KBM-7 (cell line): ENCODE results near the gene SLC39A10.

Experiments used
- DNase-seq: peaks from one replicate; pipeline ENCODE4 v3.0.0-alpha.2; 2015
- in situ Hi-C: fragments of 300-500 bp; cut with MboI; formaldehyde crosslinking; loops from 2 replicates; pipeline ENCODE4 v1.14.3; 2020; ENCODE audit warnings: low sequenced_read_pairs, low pct_unique_long_range_greater_than_20kb, mixed read lengths

The SLC39A10 gene, protein sequence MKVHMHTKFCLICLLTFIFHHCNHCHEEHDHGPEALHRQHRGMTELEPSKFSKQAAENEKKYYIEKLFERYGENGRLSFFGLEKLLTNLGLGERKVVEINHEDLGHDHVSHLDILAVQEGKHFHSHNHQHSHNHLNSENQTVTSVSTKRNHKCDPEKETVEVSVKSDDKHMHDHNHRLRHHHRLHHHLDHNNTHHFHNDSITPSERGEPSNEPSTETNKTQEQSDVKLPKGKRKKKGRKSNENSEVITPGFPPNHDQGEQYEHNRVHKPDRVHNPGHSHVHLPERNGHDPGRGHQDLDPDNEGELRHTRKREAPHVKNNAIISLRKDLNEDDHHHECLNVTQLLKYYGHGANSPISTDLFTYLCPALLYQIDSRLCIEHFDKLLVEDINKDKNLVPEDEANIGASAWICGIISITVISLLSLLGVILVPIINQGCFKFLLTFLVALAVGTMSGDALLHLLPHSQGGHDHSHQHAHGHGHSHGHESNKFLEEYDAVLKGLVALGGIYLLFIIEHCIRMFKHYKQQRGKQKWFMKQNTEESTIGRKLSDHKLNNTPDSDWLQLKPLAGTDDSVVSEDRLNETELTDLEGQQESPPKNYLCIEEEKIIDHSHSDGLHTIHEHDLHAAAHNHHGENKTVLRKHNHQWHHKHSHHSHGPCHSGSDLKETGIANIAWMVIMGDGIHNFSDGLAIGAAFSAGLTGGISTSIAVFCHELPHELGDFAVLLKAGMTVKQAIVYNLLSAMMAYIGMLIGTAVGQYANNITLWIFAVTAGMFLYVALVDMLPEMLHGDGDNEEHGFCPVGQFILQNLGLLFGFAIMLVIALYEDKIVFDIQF

DNA sequence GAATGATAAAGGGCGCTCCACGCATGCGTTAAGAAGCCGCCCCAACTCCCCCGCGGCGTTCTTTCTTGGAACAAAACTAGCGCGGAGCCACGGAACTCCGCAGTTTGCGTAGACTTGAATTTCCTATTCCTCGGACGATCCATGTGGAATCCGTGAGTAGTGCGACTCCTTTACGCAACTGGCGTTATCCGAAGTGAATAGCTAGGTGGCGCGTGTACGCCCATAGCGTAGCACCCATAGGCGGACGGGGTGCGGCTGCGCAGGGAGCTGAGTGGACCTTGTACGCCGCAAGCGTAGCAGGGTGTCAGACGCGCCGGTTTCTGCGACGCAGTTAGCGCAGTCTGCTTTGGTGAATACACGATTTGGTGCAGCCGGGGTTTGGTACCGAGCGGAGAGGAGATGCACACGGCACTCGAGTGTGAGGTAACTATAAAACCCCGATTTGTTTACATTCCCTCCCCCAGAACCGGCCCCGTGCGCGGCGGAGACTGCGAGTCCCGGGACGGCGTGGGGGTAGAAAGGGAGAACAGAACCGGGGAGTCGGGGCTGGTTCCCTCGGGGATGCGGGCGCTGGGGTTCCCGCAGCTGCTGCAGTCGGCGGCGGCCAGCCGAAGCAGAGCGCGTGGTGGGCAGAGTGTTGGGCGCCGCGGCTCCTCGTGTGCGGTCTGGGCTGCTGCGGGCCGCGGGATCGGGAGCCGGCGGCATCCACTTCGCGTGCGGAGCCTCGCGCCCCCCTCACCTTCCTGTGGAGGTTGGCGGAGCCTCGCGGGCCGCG lies at the start of gene SLC39A10:
TSS of gene SLC39A10 (plus strand) at position 368 of the 775 bp plus-strand sequence. CDS start 22,817 bp downstream, outside the sequence.
- DNase-seq = peak; percentile 100
- in situ Hi-C loops = loop anchor here (25.0 kb wide), 1 partner anchor 320 kb away; no protein-coding TSS in a partner anchor

DNA sequence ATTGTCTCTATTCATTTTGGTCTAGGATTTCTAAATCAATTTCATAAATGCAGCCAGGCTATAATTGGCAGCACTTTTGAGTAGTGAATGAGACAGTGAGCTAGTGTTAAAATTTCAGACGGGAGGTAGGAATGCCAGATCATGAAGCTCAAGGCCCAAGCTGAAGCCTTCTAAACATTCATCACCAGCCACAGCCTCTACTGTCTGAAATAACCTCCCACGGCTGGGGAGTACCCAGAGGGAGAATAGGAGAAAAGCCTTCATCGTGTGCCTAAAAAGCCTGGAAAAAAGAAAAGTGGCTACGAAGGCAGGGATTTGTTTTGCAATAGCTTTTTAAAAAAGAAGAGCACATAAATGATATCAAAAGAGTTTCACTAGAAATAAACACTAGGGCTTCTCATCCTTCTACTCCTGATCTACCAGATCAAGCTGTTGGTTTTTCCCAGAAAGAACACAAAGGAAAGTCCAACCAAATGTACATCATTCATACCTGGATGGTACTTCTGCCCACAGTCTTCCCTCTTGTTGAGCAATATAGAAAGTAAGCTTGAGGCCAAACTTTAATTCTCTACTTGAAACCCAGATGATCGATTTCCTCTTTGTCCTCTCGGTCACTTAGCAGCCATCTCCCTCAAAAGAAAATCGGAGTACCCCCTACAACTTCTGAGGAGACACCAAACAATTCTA lies 48.1 kb upstream of the SLC39A10 start:
- in situ Hi-C loops = no loop called here

DNA sequence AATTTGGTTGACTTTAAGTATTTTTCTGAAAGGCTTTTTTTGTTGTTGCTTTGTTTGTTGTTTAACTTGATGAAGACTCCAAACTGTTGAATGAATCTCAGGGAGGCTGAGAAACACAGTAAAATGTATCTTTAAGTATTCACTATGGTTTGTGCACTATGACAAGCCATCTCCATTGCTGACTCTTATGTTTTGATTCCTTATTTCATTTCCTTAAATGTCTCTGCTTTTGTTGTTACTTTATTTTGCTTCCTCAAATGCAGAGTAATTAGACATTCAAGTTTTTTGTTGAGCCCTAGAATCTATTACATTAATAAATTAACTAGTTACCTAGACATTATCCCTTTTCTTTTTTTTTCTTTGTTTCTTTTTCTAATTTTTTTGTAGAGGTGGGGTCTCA lies 46.3 kb upstream of the SLC39A10 start:
- DNase-seq = no peak

More for the DNA sequence above, 48.1 kb upstream of the SLC39A10 start:
- DNase-seq = no peak

DNA sequence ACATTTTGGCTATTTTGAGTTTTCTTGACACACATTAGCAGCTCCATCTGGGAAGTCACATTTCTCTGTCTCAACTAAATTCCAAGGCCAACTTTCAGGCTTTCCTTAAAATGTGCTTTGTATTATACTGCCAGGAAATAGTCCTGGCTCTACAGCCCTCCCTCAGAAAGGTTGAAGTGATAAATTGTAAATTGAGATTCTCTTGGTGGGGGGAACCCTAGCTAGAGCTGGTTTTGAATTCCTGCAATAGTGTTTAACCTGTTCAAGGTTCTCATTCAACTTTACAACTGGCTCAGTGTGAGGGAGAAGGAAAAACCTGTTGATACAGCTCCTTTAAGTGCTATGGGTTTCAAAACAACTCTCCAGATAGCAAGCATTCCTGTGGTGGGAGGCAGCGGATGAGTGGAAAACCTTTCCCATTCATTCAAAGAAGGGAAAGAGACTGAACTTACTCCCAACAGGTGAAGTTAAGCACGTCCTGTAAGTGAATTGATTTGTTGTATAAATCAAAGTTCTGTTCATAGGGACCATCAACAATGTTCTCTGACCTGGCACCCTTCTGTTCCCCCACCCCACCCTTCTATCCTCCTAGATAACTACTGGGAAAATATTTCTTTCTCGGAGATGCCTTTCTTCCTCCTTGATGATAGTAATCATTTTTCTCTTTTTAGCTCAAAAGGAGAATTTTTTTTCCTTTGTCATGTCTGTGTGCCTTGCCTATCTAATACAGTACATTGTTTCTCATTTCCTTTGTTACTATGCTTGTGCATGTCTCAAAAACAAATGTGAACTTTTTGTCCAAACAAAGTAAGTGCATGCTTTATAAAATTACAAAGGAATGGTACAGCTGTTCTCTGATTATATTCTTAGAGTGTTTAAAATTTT lies 44.2 kb upstream of the SLC39A10 start:
- in situ Hi-C loops = no loop called here
- no peak for DNase-seq

More for the DNA sequence above, 46.3 kb upstream of the SLC39A10 start:
- in situ Hi-C loops = no loop called here

DNA sequence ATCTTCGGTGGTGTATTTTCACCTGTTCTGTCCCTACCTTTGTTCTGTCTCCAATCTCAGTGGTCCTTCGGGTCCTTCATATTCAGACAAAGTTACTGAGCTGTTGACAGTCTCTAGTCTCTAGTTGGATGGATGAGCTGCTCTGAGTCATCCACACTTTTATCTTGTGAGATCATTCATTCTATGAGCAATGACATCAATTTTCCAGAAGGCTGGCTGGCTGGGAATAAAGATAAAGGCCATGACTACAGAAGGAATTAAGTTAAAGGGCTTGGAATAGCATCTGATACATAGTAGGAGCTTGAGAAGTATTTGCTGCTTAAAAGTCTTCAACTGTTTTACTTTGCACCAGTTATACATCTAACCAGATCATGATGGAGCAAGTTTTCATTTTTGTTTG lies 43.1 kb upstream of the SLC39A10 start:
- DNase-seq = no peak
- in situ Hi-C loops = no loop called here

DNA sequence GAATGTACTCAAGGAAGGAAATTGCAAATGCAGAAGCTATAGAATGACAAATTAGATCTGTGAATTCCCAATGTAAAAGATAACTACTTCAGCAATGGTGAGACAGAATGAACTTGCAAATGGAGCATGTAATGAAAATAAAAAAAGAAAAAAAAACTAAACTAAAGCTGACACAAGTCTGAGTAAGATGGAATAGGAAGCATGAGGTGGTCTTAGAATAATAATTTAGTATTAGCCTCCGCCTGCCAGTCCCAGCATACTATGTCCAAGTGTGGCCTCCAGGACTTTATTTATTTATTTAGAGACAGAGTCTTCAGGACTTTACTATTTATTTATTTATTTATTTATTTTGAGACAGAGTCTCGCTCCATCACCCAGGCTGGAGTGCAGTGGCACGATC lies 37.4 kb upstream of the SLC39A10 start:
- in situ Hi-C loops = no loop called here
- DNase-seq = no peak

DNA sequence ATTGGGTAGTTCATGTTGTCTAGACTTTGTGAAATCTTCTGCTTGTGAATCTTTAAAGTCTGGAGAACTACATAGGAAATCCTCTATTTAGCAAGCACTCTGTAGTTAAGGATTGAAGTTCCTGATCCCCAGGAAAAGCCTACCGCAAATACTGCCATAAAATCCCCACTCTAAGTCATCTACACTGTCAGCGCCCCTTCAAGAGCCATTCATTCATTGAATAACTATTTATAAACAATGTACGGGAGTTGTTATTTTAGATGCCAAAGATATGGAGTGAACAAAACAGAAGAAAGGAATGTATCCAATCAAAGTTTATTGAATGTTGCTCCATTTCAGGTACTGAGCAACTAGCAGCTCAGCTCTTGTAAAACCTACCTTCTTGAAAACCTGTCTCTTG lies 36.5 kb upstream of the SLC39A10 start:
- in situ Hi-C loops = no loop called here
- no peak for DNase-seq

DNA sequence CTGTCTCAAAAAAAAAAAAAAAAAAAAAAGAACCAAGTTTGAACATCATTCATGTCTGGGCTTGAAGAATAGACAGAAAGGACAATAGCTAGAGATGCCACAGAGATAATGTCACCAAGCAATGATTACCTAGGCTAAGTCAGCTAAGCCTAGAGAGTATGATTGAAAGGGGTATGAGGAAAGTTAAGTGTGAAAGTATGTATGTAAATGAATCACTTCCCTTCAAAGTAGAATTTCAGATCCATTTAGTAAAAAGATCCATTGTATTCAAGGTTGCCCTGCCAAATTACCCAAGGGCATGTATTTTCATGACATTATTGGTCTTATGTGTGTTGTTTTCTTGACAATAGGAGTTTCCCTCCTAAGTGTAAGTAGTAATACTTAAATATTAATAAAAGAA lies 34.1 kb upstream of the SLC39A10 start:
- DNase-seq = no peak

DNA sequence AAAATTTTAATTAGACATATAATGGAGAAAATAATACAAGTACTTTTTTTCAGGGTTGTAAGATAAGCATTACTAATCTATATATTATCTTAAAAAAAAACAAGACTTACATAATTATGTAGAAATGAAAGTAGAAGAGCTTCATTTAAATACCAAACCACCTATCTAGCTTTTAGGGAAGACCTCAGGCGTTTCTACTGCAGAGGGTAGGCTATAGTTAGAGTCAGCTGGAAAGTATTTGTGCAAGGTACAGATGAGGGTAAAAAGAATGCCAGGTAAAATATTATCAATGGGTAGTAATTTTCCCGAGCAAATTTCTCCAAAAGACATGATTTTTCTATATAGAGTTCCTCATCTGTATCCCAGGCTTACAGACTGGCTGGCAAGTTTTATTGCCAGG lies 30.5 kb upstream of the SLC39A10 start:
- in situ Hi-C loops = no loop called here
- DNase-seq = no peak

More for the DNA sequence above, 34.1 kb upstream of the SLC39A10 start:
- in situ Hi-C loops = no loop called here

DNA sequence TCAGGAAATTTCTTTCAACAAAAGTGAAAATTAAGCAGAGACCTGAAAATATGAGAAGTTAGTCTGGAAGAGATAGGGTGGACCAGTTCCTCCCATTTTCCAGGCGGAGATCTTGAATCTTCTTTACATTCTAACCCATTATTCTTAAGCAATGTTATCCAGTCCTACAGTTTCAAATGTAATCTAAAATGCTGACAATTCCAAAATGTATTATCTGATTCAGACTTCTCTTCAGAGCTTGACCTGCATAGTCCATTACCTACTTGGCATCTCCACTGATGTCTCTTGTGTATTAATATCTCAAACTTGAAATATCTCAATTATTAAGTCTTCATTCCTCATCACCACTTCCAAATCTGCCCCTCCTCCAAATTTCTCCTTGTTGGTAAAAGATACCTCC lies 28.4 kb upstream of the SLC39A10 start:
- DNase-seq = no peak
- in situ Hi-C loops = no loop called here

DNA sequence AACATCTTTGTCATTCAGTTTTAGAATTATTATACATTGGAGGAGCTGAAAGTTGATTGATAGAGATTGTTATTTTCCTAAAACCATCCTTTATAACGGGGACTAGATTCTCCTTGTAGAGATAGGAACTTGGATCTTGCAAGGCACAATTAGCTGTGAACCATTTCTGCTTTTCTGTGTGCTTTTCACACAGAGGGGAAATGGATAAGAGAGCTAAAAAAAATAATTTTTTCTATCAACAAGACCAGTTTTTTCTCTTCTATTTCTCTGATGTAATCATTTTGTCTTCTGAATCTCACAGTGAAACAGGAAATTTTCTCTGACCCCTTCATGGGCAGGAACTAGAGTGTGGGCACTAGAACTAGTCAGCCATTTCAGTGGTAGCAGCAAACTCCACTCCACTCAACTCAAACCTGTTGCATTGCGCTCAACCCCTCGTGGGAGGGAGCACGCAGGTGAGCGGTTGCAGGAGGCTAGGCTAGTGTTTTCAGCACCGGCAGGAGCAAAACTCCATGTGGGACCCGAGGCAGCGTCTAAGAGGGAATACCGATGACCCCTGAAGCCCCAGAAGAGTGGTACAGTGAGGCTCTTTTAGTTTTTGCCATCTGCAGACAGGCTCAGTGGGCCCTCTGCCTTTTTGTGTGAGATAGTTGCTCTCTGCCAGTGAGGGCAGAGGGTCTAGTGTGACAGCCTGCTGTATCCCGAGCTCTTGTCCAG lies 24.0 kb upstream of the SLC39A10 start:
- in situ Hi-C loops = no loop called here
- peak; percentile 30 for DNase-seq

DNA sequence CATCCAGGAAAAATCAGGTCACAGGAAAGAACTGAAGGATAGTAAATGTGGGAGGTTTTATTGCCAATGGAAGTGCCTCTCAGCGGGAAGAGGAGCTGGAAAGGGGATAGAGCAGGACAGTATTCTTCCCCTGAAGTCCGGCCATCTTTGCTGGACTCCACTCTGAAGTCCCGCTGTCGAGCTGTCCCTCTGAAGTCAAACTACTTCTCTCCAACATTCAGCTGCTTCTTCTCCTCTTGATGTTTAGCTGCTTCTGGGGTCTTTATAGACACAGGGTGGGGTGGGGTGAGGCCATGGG lies 23.5 kb upstream of the SLC39A10 start:
- DNase-seq = no peak
- in situ Hi-C loops = no loop called here

DNA sequence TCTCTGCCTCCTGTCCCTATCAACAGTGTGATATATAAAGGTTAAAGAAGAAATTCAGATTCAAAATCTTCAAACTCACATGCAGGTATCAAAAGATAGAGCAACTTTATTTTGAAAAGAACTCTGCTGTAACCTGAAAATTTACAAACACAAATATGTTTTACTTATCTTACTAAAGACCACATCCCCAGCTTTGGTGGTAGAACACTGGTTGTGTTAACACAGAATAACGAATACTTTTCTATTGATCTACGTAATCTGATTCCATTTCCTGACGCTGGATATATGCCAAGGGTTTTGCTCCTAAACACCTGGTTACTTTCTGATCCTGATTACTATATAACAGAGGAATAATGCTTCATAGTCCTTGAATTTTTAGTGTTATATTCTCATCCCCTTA lies 23.1 kb upstream of the SLC39A10 start:
- no peak for DNase-seq
- in situ Hi-C loops = no loop called here

DNA sequence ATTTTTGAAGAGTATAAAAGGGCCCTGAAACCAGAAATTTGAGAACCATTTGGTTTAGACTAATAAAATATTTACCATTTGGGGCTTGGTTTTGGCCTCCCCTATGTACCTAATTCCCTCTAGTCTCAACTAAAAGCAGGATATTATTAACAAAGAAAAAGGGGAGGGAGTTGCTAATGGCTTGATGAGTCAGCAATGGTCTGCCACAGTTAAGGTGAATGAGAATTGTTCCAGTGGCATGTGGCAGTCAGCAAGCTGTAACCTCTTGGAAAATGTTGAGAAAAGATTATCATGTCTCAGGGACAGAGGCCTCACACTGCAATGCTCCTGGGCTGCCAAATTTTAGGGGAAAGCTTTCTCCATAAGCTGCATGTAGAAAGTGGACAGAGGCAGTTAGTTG lies 20.1 kb upstream of the SLC39A10 start:
- no peak for DNase-seq
- in situ Hi-C loops = no loop called here

DNA sequence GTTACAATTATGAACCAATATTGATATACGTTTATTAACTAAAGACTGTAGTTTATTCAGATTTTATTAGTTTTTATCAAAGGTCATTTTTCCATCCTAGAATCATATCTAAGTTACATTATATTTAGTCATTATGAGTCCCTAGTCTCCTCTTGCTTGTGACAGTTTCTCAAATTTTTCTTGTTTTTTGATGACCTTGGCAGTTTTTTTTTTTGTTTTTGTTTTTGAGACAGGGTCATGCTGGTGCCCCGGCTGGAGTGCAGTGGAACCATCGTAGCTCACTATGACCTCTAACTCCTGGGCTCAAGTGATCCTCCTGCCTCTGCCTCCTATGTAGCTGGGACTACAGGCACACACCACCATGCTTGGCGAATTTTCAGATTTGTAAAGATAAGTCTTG lies 18.3 kb upstream of the SLC39A10 start:
- in situ Hi-C loops = no loop called here
- no peak for DNase-seq

DNA sequence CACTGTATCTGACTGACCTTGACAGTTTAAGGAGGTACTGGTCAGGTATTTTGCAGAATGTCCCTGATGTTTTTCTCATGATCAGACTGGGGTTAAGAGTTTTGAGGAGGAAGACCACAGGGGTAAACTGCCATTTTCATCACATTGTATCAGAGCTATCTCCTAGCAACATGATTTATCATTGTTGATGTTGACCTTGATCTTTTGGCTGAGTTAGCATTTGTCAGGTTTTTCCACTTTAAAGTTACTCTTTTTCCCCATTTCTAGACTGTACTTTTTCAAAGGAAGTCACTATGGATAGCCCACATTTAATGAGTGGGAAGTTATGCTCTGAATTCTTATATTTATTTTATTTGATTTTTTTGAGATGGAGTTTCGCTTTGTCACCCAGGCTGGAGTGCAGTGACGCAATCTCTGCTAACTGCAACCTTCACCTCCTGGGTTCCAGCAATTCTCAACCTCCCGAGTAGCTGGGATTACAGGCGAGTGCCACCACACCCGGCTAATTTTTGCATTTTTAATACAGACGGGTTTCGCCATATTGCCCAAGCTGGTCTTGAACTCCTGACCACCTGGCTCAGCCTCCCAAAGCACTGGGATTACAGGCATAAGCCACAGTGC lies 17.7 kb upstream of the SLC39A10 start:
- in situ Hi-C loops = no loop called here
- no peak for DNase-seq

DNA sequence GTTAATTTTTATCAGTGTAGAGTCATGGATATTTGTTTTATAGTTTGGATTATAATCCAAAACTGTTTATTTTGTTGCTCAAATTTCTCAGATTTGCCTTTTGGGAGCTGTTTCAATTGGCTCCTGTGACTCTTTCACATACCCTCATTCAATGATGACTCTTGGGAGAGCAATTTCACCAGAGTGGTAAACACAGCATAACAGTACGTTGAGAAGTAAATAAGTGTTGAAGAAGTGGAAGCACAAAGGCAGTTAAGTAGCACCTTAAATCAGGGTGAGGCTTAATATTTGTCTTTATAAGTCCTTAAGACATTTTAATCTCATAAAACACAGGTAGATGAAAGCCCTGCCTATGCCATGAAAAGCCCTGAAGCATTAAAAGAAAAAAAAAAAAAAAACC lies 17.1 kb upstream of the SLC39A10 start:
- DNase-seq = no peak
- in situ Hi-C loops = no loop called here
